Panc1 (cell line): ENCODE measurements around the gene MTPN. TPM values are rescaled to one million over a fixed set of nuclear protein-coding genes. Genes with fewer than 3 reads are reported as not detected.

Experiments
- ATAC-seq: fragments of 200-7000 bp; cut with Tn5 transposase; 2 replicates; pipeline ENCODE4 v1.9.1; 2020; ENCODE audit warnings: mild to moderate bottlenecking, moderate library complexity
- BruUV-seq: library from RNA; stranded (reverse); fragments of 400-500 nt; replicated peaks from 2 replicates; lab custom pipeline; 2021; lab: Mats Ljungman, UMichigan
- CTCF ChIA-PET: fragments of 300-600 bp; sonication (Branson Sonifier 250); formaldehyde crosslinking; loops from one replicate; lab custom pipeline; 2022; ENCODE audit warnings: antibody characterized with exemption; lab: Charles Lee
- POLR2A ChIA-PET: fragments of 300-600 bp; sonication (Branson Sonifier 250); formaldehyde crosslinking; loops from one replicate; lab custom pipeline; 2022; ENCODE audit warnings: antibody characterized with exemption; lab: Charles Lee
- DNase-seq: peaks from one replicate; pipeline ENCODE4 v3.0.0-alpha.2; 2010; ENCODE audit warnings: low read depth, low spot score
- H3K27ac ChIP-seq: 2 replicates; pipeline ENCODE4 v1.5.1; 2011; ENCODE audit warnings: mild to moderate bottlenecking, low read length, inconsistent platforms
- H3K27me3 ChIP-seq: fragments of 200-500 bp; sonication (Bioruptor generic); 2 replicates; pipeline ENCODE4 v1.6.0; 2014; ENCODE audit warnings: low read length, inconsistent platforms; ENCODE audit not compliant: control insufficient read depth, insufficient read depth
- H3K36me3 ChIP-seq: fragments of 200-500 bp; sonication (Bioruptor generic); 2 replicates; pipeline ENCODE4 v1.5.1; 2014; ENCODE audit warnings: inconsistent platforms, mild to moderate bottlenecking, low read length, moderate library complexity; ENCODE audit not compliant: control insufficient read depth, insufficient read depth
- H3K4me1 ChIP-seq: 2 replicates; pipeline ENCODE4 v1.5.1; 2011; ENCODE audit warnings: inconsistent platforms, mild to moderate bottlenecking, low read length, moderate library complexity; ENCODE audit not compliant: control insufficient read depth, insufficient read depth
- H3K4me3 ChIP-seq, 2 experiments: 2 replicates each; pipeline ENCODE4 v1.5.1; 2011 to 2012; ENCODE audit warnings: low read depth in 2 of 2, low read length in 2 of 2, mild to moderate bottlenecking in 2 of 2, inconsistent platforms in 1 of 2, moderate library complexity in 1 of 2
- H3K9me3 ChIP-seq: fragments of 200-500 bp; sonication (Bioruptor generic); 2 replicates; pipeline ENCODE4 v1.5.1; 2014; ENCODE audit warnings: low read depth, mild to moderate bottlenecking, inconsistent platforms, low read length, moderate library complexity; ENCODE audit not compliant: control insufficient read depth, insufficient read depth
- CTCF ChIP-seq: fragments of 450-650 bp; IDR thresholded peaks from 2 replicates; pipeline ENCODE4 v1.5.1; 2017; ENCODE audit warnings: mild to moderate bottlenecking
- POLR2AphosphoS5 ChIP-seq: IDR thresholded peaks from 2 replicates; pipeline ENCODE4 v1.6.1; 2012; ENCODE audit warnings: mild to moderate bottlenecking, low read depth, low read length, moderate library complexity
- REST ChIP-seq, 2 experiments: IDR thresholded peaks; 2 replicates each; pipeline ENCODE4 v1.6.1; 2011 to 2012; ENCODE audit warnings: low read depth in 2 of 2, control low read depth in 1 of 2, low read length in 1 of 2, mild to moderate bottlenecking in 1 of 2, moderate library complexity in 1 of 2; ENCODE audit not compliant: insufficient read depth in 1 of 2
- SIN3A ChIP-seq: IDR thresholded peaks from 2 replicates; pipeline ENCODE4 v1.6.1; 2012; ENCODE audit warnings: low read depth, mild to moderate bottlenecking, low read length, moderate library complexity, borderline replicate concordance; ENCODE audit not compliant: insufficient read depth
- TCF7L2 ChIP-seq: IDR thresholded peaks from 2 replicates; pipeline ENCODE4 v1.6.1; 2011; ENCODE audit warnings: mild to moderate bottlenecking, low read depth, low read length, inconsistent platforms
- in situ Hi-C: cut with HindIII; loops from 2 replicates; pipeline ENCODE4 v1.10.0; 2016; ENCODE audit warnings: low sequenced_read_pairs, low pct_unique_long_range_greater_than_20kb
- intact Hi-C: fragments of 100-400 bp; cut with micrococcal nuclease; formaldehyde crosslinking; loops from one replicate; pipeline ENCODE4 v1.10.0; 2022; ENCODE audit not compliant: unreplicated experiment
- total RNA-seq: library from RNA; stranded (reverse); gene quantifications from one replicate; pipeline ENCODE4 v1.2.1, GENCODE V29; 2021; ENCODE audit not compliant: unreplicated experiment

The MTPN gene
- total RNA-seq, 1 experiment from 2014 or later: 177 TPM

DNA sequence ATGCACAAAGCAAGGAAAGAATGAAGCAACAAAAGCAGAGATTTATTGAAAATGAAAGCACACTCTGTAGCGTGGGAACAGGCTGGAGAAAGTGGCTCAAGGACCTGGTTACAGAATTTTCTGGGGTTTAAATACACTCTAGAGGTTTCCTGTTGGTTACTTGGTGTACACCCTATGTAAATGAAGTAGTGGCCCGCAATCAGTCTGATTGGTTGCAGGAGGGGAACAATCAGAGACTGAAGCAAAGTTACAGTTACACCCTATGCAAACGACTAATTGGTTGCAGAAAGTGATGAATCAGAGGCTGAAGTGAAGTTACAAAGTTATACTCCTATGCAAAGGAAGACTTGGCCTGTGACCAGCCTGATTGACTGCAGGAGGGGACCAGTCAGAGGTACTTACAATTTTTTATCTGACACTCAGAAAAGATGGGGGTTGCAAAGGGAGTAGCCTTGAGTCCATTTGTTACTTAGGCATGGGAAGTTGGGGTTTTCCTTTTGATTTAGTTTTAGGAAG, 3.6 kb upstream of the MTPN start:
- DNase-seq: no peak
- TF ChIP-seq SIN3A (no peak), TCF7L2 (no peak)
- ATAC-seq: no peak
- CTCF ChIA-PET: no interaction called here
- no peak overlapping the region for H3K27ac ChIP-seq
- peaks cover 4% of the 10 kb centered on the region; the same call in 1 of the 2 replicates for H3K36me3 ChIP-seq
- POLR2A ChIA-PET: no interaction called here
- in situ Hi-C loops (no loop called here), intact Hi-C loops (no loop called here)
- H3K4me1 ChIP-seq: peaks cover 6% of the 10 kb centered on the region
- no TSS peak for BruUV-seq
- no peaks in the 10 kb centered on the region for H3K27me3 ChIP-seq
- H3K4me3 ChIP-seq: no peak overlapping the region
- peaks cover 3% of the 10 kb centered on the region; the same call in 1 of the 2 replicates for H3K9me3 ChIP-seq

DNA sequence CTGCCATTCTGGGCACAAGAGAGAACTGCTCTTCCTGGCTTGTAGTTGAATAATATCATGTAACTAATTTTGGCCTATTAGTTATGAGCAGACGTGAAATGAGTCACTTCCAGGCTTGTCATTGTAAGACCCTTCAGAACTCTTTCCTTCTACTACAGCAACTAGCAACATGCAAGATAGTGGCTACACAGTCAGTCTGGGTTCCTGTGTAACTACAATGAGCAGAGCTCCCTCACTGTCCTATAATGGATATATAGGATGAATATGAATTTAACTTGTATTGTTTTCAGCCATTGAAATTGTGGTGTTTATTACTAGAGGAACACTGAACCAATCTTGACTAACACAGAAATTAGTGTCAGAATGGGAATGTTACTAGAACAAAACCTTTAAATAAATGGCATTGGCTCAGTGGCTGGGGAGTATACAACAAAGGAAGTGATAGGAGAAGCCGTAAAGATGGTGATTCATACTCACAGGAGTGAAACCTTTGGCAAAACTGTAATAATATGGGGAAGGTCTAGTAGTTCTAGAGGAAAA, 2.9 kb upstream of the MTPN start:
- H3K4me1 ChIP-seq: peaks cover 12% of the 10 kb centered on the region
- POLR2A ChIA-PET: no interaction called here
- ATAC-seq: no peak
- intact Hi-C loops (no loop called here), in situ Hi-C loops (no loop called here)
- DNase-seq: no peak
- TF ChIP-seq REST (IDR thresholded peaks at IDR 0.05; ENCODE audit: insufficient read depth in 1 of 2, low read depth in 2 of 2, low read length in 1 of 2) (no peak), SIN3A (no peak), POLR2AphosphoS5 (no peak), TCF7L2 (no peak), CTCF (no peak)
- CTCF ChIA-PET: no interaction called here
- BruUV-seq: no TSS peak
- H3K27me3 ChIP-seq: no peaks in the 10 kb centered on the region
- no peaks in the 10 kb centered on the region for H3K9me3 ChIP-seq
- H3K27ac ChIP-seq: no peak overlapping the region
- H3K36me3 ChIP-seq: peaks cover 6% of the 10 kb centered on the region
- no peak overlapping the region for H3K4me3 ChIP-seq

DNA sequence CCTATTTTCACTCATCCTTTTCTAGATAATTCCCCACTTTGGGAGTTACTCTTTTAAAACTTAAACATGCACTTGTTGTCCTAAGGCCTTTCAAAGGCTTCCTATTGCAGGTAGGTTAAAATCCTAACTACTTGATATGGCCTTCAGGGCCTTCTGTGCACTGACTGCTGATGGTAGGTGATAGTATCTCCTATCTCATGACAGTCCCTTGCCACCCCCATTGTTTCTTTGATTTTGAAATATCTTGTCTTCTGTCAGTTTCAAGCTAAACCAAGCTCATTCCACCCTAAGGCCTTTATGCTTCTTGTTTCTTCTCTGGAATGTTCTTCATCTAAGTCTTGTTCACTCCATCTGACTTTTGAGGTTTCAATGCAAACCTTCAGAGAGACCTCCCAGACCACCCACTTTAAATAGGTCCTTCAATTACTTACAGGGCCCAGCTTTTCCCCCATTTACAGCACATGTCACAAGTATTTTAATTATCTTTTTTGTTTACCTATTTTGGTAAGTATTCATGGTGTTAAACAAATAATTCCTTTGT, 2.4 kb upstream of the MTPN start:
- BruUV-seq: no TSS peak
- no peaks in the 10 kb centered on the region for H3K27me3 ChIP-seq
- no peak for TF ChIP-seq TCF7L2
- TF ChIP-seq POLR2AphosphoS5: no peak
- no peak for TF ChIP-seq REST (IDR thresholded peaks at IDR 0.05; ENCODE audit: insufficient read depth in 1 of 2, low read depth in 2 of 2, low read length in 1 of 2)
- TF ChIP-seq CTCF: no peak
- TF ChIP-seq SIN3A: no peak
- DNase-seq (no peak), ATAC-seq (no peak)
- H3K27ac ChIP-seq: no peak overlapping the region
- no peak overlapping the region for H3K4me3 ChIP-seq
- CTCF ChIA-PET: no interaction called here
- peaks cover 13% of the 10 kb centered on the region for H3K4me1 ChIP-seq
- in situ Hi-C loops (no loop called here), intact Hi-C loops (no loop called here)
- peaks cover 10% of the 10 kb centered on the region for H3K36me3 ChIP-seq
- POLR2A ChIA-PET: no interaction called here
- H3K9me3 ChIP-seq: no peaks in the 10 kb centered on the region
